GM03348 (cell line): ENCODE measurements around the gene LMX1B.
"Not testable (repeated sequence)": the region's sequence is repeated elsewhere in the genome, so short reads cannot be mapped to it uniquely, and the experiment has no call there.

Experiments
- DNase-seq: peaks from one replicate; pipeline ENCODE4 v3.0.0; 2012; ENCODE audit warnings: low spot score

LMX1B gene

GRCh38 chr9:126613651-126614050, at the start of gene LMX1B:
Gene LMX1B (plus strand): TSS chr9:126613928. CDS start chr9:126614450, 522 bp downstream.
- peak; percentile 62 for DNase-seq

DNA sequence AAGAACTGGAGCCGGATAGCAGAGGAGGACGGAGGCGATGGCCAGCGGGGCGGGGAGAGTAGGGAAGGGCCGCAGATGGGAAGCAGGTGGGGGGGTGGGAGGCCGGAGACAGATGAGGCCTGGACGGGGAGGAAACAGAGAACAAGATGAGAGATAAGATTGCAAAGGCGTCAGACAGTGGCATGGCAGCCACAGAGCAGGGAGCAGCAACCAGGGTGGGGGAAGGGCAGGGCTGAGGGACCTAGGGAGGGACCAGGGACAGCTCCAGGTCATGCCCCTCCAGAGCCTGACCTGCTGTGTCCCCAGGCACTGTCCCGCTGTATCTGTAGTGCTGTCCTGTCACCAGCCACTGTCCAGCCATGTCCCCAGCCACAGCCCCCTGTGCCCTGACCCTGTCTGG, 49.6 kb upstream of the LMX1B start:
- DNase-seq, result no peak

DNA sequence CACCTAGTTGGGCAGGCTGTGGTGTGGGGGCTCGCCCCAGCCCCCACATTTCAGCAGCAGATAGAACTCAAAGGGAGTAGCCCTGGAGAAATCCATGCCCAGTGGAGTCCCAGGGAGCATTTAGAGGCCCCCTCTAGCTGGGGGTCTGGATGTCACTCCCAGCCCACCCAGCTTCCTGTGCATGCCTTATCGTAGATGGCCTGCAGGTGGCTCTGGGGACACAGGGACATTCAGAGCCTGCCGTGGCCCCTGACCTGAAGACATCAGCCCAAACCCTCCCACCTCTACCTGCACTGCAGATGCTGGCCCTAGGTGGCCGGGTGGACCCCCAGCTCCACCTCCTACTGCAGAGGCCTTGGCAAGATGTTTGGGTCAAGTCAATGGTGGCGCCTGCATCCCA, 49.0 kb upstream of the LMX1B start:
- no peak for DNase-seq

DNA sequence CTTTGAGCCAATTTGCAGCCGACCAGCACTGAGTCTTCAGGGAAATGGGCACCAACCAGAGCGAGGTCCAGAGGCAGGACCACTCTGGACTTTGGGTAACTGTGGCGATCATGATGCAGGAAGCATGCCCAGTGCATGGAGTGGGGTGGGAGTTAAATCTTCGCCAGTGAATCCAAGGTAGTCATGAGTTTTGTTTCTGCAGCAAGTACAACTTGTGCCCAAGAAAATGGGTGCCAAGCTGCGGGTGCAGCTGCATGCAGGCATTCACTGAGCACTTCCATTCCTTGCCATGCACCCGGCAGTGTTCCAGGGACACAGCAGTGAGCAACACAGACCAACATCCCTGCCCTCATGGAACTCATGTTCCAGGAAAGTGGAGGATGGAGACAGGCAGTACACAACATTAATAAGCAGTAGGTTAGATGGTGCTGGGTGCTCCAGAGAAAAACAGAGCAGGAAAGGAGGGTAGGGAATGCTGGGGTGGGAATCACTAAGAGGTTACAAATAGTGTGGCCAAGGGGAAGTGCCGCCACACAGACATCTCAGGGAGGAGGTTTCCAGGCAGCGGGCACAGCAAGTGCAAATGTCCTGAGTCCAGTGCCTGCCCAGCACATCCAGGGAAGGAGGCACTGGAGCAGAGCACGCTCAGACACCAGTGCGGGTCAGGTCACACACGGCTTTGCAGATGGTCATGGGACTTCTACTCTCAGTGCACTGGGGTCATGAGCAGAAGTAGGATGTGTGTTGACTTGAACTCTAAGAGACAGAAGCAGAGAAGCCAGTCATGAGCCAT, 48.2 kb upstream of the LMX1B start:
- DNase-seq, result no peak

DNA sequence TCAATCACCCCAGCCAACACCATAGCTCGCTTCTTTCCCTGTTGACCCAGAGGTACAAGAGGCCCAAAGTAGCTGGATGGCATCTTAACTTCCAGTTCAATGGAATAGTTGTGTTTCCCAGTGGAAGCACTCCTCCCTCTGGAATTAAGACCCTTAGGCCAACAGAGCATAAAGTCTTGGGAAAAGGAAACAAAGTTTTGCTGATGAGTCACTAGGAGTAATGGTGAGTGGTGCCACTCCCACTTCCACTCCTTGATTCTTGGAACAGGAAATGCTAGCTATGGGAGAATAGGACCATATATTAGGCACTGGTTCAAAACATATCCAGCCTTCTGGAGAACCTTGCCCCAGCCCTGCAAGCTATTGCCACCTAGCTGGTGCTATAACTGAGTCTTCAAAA, 44.7 kb upstream of the LMX1B start:
- no peak for DNase-seq

GRCh38 chr9:126578029-126578428, 35.7 kb upstream of the LMX1B start:
- no peak for DNase-seq

- DNase-seq, result not testable (repeated sequence)
Measured at GRCh38 chr9:126580319-126580718, 33.4 kb upstream of the LMX1B start.

DNA sequence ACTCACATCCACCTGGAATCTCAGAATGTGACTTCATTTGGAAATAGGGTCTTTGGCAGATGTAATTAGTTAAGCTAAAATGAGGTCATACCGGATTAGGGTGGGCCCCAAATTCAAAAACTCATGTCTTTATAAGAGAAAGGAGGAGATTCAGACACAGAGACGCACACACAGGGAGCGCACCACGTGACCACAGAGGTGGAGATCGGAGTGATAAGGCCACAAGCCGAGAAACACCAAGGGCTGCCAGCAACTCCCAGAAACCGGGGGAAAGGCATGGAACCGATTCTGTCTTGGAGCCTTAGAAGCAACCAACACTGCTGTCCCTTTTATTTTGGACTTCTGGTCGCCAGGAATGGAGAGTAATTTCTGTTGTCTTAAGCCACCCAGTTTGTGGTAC, 31.8 kb upstream of the LMX1B start:
- no peak for DNase-seq

DNA sequence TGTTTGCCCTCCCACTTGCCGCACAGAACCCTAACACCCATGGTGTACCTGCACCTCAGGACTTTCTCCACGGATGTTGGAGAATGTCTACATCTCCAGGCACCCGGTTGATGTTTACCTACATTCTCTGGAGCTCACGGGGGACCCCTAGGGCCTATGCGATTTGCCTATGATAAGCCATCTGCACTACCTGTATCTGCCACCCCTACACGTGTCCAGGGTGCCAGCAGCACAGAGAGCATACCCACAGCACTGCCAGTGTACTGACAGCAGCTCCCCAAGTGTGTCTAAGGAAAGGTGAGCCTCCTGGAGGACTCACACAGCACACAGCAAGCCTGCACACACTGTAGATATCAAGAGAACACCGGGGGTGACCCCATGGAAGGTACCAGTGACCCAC, 31.3 kb upstream of the LMX1B start:
- no peak for DNase-seq

DNA sequence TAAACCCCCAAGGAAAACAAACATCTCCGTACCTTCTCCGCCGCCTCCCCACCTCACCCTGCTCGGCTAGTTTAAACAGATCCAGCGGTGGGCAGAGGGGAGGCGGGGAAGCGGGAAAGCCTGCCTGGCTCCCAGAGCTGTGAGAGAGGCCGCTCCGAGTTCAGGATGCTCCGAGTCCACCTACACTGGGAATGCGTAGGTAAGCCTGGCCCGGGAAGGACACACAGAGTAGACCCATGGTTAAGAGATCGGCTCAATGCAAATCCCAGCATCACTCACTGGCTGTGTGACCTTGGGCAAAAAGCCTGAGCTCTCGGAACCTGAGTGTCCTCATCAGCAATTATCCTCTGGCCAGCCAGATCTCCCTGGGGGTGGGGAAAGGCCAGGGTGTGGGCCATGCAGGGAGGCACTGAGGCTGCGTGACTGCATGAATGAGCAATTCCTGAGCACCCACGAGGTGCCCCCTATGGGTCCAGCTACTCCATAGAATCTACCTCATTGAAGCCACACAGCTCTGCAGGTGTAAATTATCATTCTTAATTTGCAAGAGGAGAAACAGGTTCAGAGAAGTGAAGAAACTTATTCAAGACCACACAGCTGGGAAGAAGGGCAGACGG, 30.5 kb upstream of the LMX1B start:
- no peak for DNase-seq

DNA sequence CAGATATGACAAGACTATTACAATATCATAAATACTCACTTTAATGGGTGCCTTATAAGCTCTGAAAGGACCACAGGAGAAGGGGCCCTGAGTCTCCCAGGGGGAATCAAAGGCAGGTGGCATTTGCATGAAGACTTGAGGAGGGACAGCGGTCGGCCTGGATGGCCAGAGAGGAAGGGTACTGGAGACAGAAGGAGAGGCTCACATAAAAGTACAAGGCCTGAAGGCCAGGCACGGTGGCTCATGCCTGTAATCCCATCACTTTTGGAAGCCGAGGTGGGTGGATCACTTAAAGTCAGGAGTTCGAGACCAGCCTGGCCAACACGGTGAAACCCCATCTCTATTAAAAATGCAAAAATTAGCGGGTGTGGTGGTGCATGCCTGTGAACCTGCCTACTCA, 29.1 kb upstream of the LMX1B start:
- no peak for DNase-seq

- DNase-seq, result no peak
Measured at GRCh38 chr9:126586236-126586635, 27.5 kb upstream of the LMX1B start.

- DNase-seq, result peak; percentile 13
Measured at GRCh38 chr9:126587187-126588185, 26.2 kb upstream of the LMX1B start.

- no peak for DNase-seq
Measured at GRCh38 chr9:126588491-126589168, 25.1 kb upstream of the LMX1B start.

- no peak for DNase-seq
Measured at GRCh38 chr9:126589349-126589748, 24.4 kb upstream of the LMX1B start.

GRCh38 chr9:126591083-126591482, 22.6 kb upstream of the LMX1B start:
- DNase-seq, result no peak

- DNase-seq, result no peak
Measured at GRCh38 chr9:126591922-126592321, 21.8 kb upstream of the LMX1B start.

DNA sequence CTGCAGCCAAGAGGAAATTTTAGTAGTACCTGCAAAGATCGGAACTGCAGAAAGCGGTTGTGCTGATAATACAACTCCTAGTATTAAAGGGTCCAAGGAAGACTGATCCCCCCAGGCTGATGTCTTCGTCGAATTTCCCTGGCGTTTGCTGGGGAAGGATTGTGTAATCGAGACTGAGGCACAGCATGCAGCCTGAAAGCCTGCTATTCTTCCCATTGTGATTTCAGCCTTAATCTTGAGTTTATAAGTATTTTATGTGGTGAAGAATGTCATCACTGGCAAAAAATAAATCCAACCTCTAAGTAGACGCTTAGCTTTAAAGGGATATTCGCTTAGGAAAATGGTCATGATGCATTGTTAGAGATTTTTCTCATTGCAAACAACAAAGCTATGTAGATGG, 21.3 kb upstream of the LMX1B start:
- DNase-seq, result no peak

DNA sequence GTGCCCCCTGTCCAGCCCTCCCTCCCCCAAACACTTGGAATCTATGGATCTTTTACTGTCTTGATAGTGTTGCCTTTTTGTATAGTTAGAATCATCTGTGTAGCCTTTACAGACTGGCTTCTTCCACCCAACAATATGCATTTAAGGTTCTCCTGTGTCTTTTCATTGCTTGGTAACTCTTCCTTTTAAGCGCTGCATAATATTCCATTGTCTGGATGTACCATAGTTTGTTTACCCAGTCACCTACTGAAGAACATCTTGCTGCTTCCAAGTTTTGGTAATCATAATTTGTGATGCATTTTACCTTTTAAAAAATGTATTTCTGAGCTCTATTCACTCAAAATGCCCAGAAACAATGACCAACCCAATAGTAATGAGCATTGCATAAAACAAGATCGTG, 17.7 kb upstream of the LMX1B start:
- DNase-seq, result no peak

DNA sequence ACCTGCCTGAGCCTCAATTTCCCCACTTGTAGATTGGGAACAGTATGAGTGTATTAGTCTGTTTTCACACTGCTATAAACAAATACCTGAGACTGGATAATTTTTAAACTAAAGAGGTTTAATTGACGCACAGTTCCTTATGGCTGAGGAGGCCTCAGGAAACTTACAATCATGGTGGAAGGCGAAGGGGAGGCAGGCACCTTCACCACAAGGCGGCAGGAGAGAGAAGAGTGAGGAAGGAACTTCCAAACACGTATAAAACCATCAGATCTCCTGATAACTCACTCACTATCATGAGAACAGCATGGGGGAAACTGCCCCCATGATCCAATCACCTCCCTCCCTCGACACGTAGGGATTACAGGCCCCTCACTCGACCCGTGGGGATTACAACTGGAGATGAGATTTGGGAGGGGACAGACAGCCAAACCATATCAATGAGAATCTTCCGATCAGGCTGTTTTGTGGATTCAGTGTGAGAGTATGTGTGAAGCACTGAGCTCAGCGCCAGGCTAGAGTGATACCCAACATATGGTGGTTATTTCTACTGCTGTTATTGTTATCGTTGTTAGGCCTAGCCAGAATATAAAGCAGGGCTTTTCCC, 14.6 kb upstream of the LMX1B start:
- DNase-seq, result no peak
